Endothelial cell of umbilical vein (primary cell): ENCODE measurements around the gene PVR.

Experiments
- POLR2A ChIP-seq: IDR thresholded peaks from 2 replicates; pipeline ENCODE4 v1.6.1; 2012; ENCODE audit warnings: low read depth, mild to moderate bottlenecking, control low read depth, low read length
- POLR2AphosphoS5 ChIP-seq: IDR thresholded peaks from 2 replicates; pipeline ENCODE4 v1.6.1; 2012; ENCODE audit warnings: low read depth, mild to moderate bottlenecking, control low read depth, low read length, moderate library complexity; ENCODE audit not compliant: insufficient read depth

GRCh38 chr19:44614313-44614712, 29.4 kb upstream of the PVR start:
- TF ChIP-seq POLR2A (no peak), POLR2AphosphoS5 (no peak)
